LNCaP clone FGC (cell line): ENCODE measurements around the gene ST6GALNAC3.
"Not testable (repeated sequence)": the region's sequence is repeated elsewhere in the genome, so short reads cannot be mapped to it uniquely, and the experiment has no call there.

Experiments used
- DNase-seq: peaks from one replicate; pipeline ENCODE4 v3.0.0-alpha.2; 2011; ENCODE audit warnings: low read depth
- H3K4me3 ChIP-seq: 2 replicates; pipeline ENCODE4 v1.5.1; 2011; ENCODE audit warnings: mild to moderate bottlenecking, low read depth, low read length, control low read depth
- TF ChIP-seq, protein P1 (sequence below): IDR thresholded peaks from 2 replicates; pipeline ENCODE4 v1.5.1; 2012; ENCODE audit warnings: mild to moderate bottlenecking; ENCODE audit not compliant: control insufficient read depth, insufficient read depth; ENCODE audit errors: extremely low read depth

The ST6GALNAC3 gene

GRCh38 chr1:76335882-76336281 is 261.3 kb downstream of the ST6GALNAC3 start:
- TF ChIP-seq, protein P1, sequence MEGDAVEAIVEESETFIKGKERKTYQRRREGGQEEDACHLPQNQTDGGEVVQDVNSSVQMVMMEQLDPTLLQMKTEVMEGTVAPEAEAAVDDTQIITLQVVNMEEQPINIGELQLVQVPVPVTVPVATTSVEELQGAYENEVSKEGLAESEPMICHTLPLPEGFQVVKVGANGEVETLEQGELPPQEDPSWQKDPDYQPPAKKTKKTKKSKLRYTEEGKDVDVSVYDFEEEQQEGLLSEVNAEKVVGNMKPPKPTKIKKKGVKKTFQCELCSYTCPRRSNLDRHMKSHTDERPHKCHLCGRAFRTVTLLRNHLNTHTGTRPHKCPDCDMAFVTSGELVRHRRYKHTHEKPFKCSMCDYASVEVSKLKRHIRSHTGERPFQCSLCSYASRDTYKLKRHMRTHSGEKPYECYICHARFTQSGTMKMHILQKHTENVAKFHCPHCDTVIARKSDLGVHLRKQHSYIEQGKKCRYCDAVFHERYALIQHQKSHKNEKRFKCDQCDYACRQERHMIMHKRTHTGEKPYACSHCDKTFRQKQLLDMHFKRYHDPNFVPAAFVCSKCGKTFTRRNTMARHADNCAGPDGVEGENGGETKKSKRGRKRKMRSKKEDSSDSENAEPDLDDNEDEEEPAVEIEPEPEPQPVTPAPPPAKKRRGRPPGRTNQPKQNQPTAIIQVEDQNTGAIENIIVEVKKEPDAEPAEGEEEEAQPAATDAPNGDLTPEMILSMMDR: no peak
- DNase-seq: no peak
- no peak overlapping the region for H3K4me3 ChIP-seq

DNA sequence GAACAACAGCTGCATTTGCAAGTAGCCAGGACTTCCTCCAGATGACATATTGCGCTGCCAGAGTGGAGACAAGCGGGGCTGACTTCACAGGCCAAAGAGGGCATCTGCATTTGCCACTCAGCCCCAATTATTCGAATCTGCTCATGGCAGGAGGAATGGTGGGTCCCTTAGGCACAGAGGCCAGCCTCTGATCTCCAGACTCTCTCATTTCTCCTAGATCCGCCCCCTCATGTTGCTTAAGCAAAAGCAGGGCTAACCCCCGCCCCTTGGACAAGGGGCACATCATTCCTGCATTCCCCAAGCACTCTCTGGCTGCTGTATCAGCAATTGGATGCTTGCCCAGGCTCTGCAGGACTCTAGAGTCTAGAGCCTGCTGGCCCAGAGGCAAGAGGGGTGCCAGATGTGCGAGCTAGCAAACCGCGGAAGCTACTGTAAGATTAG is 262.4 kb downstream of the ST6GALNAC3 start:
- no peak for DNase-seq
- TF ChIP-seq, protein P1: no peak
- no peak overlapping the region for H3K4me3 ChIP-seq

GRCh38 chr1:76337542-76338219 is 263.1 kb downstream of the ST6GALNAC3 start:
- H3K4me3 ChIP-seq: no peak overlapping the region
- no peak for DNase-seq
- TF ChIP-seq, protein P1: no peak

DNA sequence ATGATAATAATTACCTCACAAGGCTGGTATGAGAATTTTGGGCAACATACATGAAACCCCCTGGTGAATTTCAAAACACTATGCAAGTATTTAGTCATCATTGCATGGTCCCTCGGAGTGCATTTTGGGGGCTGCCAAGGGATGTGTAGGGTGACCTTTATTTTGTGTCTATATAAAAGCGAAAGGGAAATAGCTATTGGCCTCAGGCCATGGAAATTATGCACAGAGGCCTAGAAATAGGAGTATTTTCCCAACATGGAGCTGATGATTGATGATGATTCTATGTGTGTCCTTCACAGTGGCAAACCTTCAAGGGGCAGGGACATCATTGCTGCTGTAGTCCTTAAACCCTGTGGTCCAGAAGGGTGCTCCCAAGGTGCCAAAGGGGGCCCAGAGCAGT is 265.5 kb downstream of the ST6GALNAC3 start:
- no peak for DNase-seq
- TF ChIP-seq, protein P1: no peak
- H3K4me3 ChIP-seq: no peak overlapping the region

- not testable (repeated sequence) for H3K4me3 ChIP-seq, DNase-seq
Observed at GRCh38 chr1:76341816-76342215, 267.3 kb downstream of the ST6GALNAC3 start.

GRCh38 chr1:76343356-76343755 is 268.8 kb downstream of the ST6GALNAC3 start:
- no peak for DNase-seq
- no peak overlapping the region for H3K4me3 ChIP-seq
- TF ChIP-seq, protein P1: no peak

DNA sequence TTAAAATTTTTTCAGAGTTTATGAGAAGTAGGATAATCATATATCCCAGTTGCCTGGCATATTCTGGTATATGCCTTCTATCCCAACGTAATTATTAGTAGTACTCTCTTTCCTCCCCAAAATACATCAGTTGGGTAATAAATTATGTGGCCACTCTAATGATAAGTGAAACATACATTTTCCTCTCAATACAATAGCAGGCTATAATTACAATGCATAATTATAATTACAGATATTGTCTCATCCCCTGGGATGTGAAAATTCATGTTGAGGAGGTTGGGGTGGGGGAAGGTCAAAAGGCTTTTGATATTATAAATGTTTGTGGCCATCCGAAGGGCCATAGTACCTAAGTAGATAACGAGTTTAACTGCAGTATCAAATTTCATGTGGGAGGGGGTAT is 277.1 kb downstream of the ST6GALNAC3 start:
- H3K4me3 ChIP-seq: no peak overlapping the region
- no peak for DNase-seq
- TF ChIP-seq, protein P1: no peak
